Fibroblast of pulmonary artery (primary cell): ENCODE data around the gene C3orf22.

Experiments used
- DNase-seq: peaks from one replicate; pipeline ENCODE4 v3.0.0-alpha.2; 2010; ENCODE audit warnings: low read depth
- H3K4me3 ChIP-seq: replicated peaks from 2 replicates; pipeline ENCODE4 v1.5.1; 2011; ENCODE audit warnings: low read depth, mild to moderate bottlenecking, control low read depth, low read length, moderate library complexity
- CTCF ChIP-seq: IDR thresholded peaks from 2 replicates; pipeline ENCODE4 v1.5.1; 2011; ENCODE audit warnings: mild to moderate bottlenecking, control low read depth, low read length, inconsistent platforms; ENCODE audit errors: missing control alignments

C3orf22 gene

GRCh38 chr3:126510308-126510910, 48.3 kb downstream of the C3orf22 start:
- no peak overlapping the region for H3K4me3 ChIP-seq
- no peak for DNase-seq
- no peak for TF ChIP-seq CTCF

GRCh38 chr3:126509597-126510307, 49.0 kb downstream of the C3orf22 start:
- DNase-seq, result no peak
- H3K4me3 ChIP-seq, result no peak overlapping the region
- no peak for TF ChIP-seq CTCF

GRCh38 chr3:126508564-126508964, 50.2 kb downstream of the C3orf22 start:
- TF ChIP-seq CTCF, result no peak
- no peak for DNase-seq
- no peak overlapping the region for H3K4me3 ChIP-seq

- TF ChIP-seq CTCF, result no peak
- no peak for DNase-seq
- no peak overlapping the region for H3K4me3 ChIP-seq
Observed at GRCh38 chr3:126507886-126508285, 50.8 kb downstream of the C3orf22 start.

- no peak overlapping the region for H3K4me3 ChIP-seq
- no peak for TF ChIP-seq CTCF
Observed at GRCh38 chr3:126503701-126504100, 55.0 kb downstream of the C3orf22 start.

GRCh38 chr3:126502656-126503055, 56.1 kb downstream of the C3orf22 start:
- no peak for DNase-seq
- no peak for TF ChIP-seq CTCF
- no peak overlapping the region for H3K4me3 ChIP-seq

More at GRCh38 chr3:126503701-126504100, 55.0 kb downstream of the C3orf22 start:
- no peak for DNase-seq

GRCh38 chr3:126501736-126502135, 57.0 kb downstream of the C3orf22 start:
- H3K4me3 ChIP-seq, result no peak overlapping the region
- DNase-seq, result no peak
- TF ChIP-seq CTCF, result no peak
